Aorta (tissue), 5 donors: ENCODE measurements around the gene OR4N5. TPM values are rescaled to one million over a fixed set of nuclear protein-coding genes. Genes with fewer than 3 reads are reported as not detected.
"Not testable (repeated sequence)": the region's sequence is repeated elsewhere in the genome, so short reads cannot be mapped to it uniquely, and the experiment has no call there.

Source experiments
- ATAC-seq: fragments of 200-7000 bp; cut with Tn5 transposase; one replicate; pipeline ENCODE4 v1.9.1; 2022; ENCODE audit warnings: moderate library complexity; ENCODE audit not compliant: low FRiP score
- DNase-seq, 2 donors: peaks; one replicate each; pipeline ENCODE4 v3.0.0-alpha.2; 2020
- H3K27ac ChIP-seq, 2 donors: one replicate each; pipeline ENCODE4 v1.5.1; 2013; ENCODE audit warnings: low read length in 2 of 2, mild to moderate bottlenecking in 2 of 2, moderate library complexity in 2 of 2, control low read depth in 1 of 2, inconsistent platforms in 1 of 2, low read depth in 1 of 2
- H3K27me3 ChIP-seq, 2 donors: one replicate each; pipeline ENCODE4 v1.6.1; 2013; ENCODE audit warnings: control low read depth in 1 of 2, low read length in 1 of 2, mild to moderate bottlenecking in 1 of 2, moderate library complexity in 1 of 2; ENCODE audit not compliant: insufficient read depth in 2 of 2, control insufficient read depth in 1 of 2
- H3K36me3 ChIP-seq, 2 donors: one replicate each; pipeline ENCODE4 v1.6.1; 2013; ENCODE audit warnings: control low read depth in 1 of 2, low read length in 1 of 2, mild to moderate bottlenecking in 1 of 2; ENCODE audit not compliant: insufficient read depth in 2 of 2, control insufficient read depth in 1 of 2
- H3K4me1 ChIP-seq, 2 donors: one replicate each; pipeline ENCODE4 v1.6.1; 2013; ENCODE audit warnings: low read length in 2 of 2, control low read depth in 1 of 2, mild to moderate bottlenecking in 1 of 2, moderate library complexity in 1 of 2; ENCODE audit not compliant: insufficient read depth in 2 of 2, control insufficient read depth in 1 of 2
- H3K4me3 ChIP-seq, 2 donors: one replicate each; pipeline ENCODE4 v1.5.1; 2013; ENCODE audit warnings: low read length in 2 of 2, control low read depth in 1 of 2, mild to moderate bottlenecking in 1 of 2
- H3K9me3 ChIP-seq: one replicate; pipeline ENCODE4 v1.6.1; 2013; ENCODE audit warnings: mild to moderate bottlenecking, low read length; ENCODE audit not compliant: control insufficient read depth
- WGBS, 2 donors: extraction: QIAGEN DNeasy Blood & Tissue Kit; methylation state at CpG; one replicate each; pipeline ENCODE4 v1.1.7; 2013; 5-methylcytosine and 5-hydroxymethylcytosine counted together
- intact Hi-C, 2 donors: fragments of 100-400 bp; cut with DNase I; formaldehyde crosslinking; loops; one replicate each; pipeline versions ENCODE4 v1.14.2 to v1.15.0; 2022
- long read RNA-seq, 2 donors: library from polyadenylated mRNA; unstranded; transcript quantifications; one replicate each; pipeline ENCODE4 v2.0.0, GENCODE V29; 2020 to 2021
- polyA plus RNA-seq, 2 donors: library from polyadenylated mRNA; stranded (reverse); fragments of 200-250 nt; gene quantifications; one replicate each; pipeline ENCODE4 v1.2.3, GENCODE V29; 2013
- total RNA-seq, 2 donors: library from RNA; stranded (reverse); fragmentation: NEBNext Ultra II Directional; extraction: Animal tissue kit (Norgen Biotek cat#: 25700); gene quantifications; one replicate each; pipeline ENCODE4 v1.2.1, GENCODE V29; 2021
- donor health status: healthy with polysubstance abuse.
- donor health status: Bipolar disorder and iron deficiency.
- donor health status: DM: no; HTN: no; CAD: no.
- donor health status: DM: no; HTN: no; CAD: no.
- donor health status: DM: yes; HTN: yes; CAD: no.

Gene OR4N5
- total RNA-seq (not detected), polyA plus RNA-seq (not detected)
- long read RNA-seq, donor 1: 0 reads
- long read RNA-seq, donor 2: 0 reads

GRCh38 chr14:20138520-20138919, at the start of gene OR4N5:
Gene OR4N5 (plus strand): TSS chr14:20138820. CDS start chr14:20143736, 4,916 bp downstream.
- no peaks in the 10 kb centered on the region for H3K36me3 ChIP-seq
- WGBS, 2 donors: 78 to 82% methylated on average over 2 of the region's 2 CpGs
- no peaks in the 10 kb centered on the region for H3K4me1 ChIP-seq
- ATAC-seq (no peak), DNase-seq (no peak)
- H3K27me3 ChIP-seq: no peaks in the 10 kb centered on the region
- intact Hi-C loops: no loop called here
- no peaks in the 10 kb centered on the region for H3K9me3 ChIP-seq
- no peak within 1 kb of the TSS for H3K27ac ChIP-seq
- H3K4me3 ChIP-seq: no peak within 1 kb of the TSS

- Histone ChIP-seq H3K27ac (no peak overlapping the region), H3K9me3 (no peaks in the 10 kb centered on the region), H3K4me3 (no peak overlapping the region), H3K4me1 (no peaks in the 10 kb centered on the region), H3K36me3 (no peaks in the 10 kb centered on the region), H3K27me3 (no peaks in the 10 kb centered on the region)
- no peak for ATAC-seq
- WGBS, 2 donors: 16 to 35% methylated on average over 4 of the region's 4 CpGs
- DNase-seq: no peak
- intact Hi-C loops: no loop called here
Observed at GRCh38 chr14:20092050-20092449, 46.6 kb upstream of the OR4N5 start.

GRCh38 chr14:20093442-20093841, 45.2 kb upstream of the OR4N5 start:
- no peaks in the 10 kb centered on the region for H3K4me1 ChIP-seq
- H3K9me3 ChIP-seq: no peaks in the 10 kb centered on the region
- H3K36me3 ChIP-seq: no peaks in the 10 kb centered on the region
- DNase-seq (no peak), ATAC-seq (no peak)
- no peaks in the 10 kb centered on the region for H3K27me3 ChIP-seq
- H3K4me3 ChIP-seq: no peak overlapping the region
- WGBS, 2 donors: 21 to 25% methylated on average over 4 of the region's 4 CpGs
- intact Hi-C loops: no loop called here
- H3K27ac ChIP-seq: no peak overlapping the region

- H3K9me3 ChIP-seq, intact Hi-C loops, ATAC-seq, H3K4me3 ChIP-seq, H3K27ac ChIP-seq, H3K36me3 ChIP-seq, H3K4me1 ChIP-seq, H3K27me3 ChIP-seq: not testable (repeated sequence)
- 78 to 85% methylated on average over 23 to 32 of the region's 32 CpGs for WGBS, 2 donors
- peak in 1 of 2 donors; percentile 57 for DNase-seq
Observed at GRCh38 chr14:20098926-20099770, 39.5 kb upstream of the OR4N5 start.

- intact Hi-C loops: no loop called here
- 43 to 53% methylated on average over 3 of the region's 3 CpGs for WGBS, 2 donors
- no peaks in the 10 kb centered on the region for H3K9me3 ChIP-seq
- DNase-seq (no peak), ATAC-seq (no peak)
- H3K27me3 ChIP-seq: no peaks in the 10 kb centered on the region
- no peak within 1 kb of the TSS for H3K27ac ChIP-seq
- H3K4me3 ChIP-seq: no peak within 1 kb of the TSS
- no peaks in the 10 kb centered on the region for H3K36me3 ChIP-seq
- no peaks in the 10 kb centered on the region for H3K4me1 ChIP-seq
Observed at GRCh38 chr14:20110438-20110837, 28.2 kb upstream of the OR4N5 start, which contains the start of gene OR4K17. Gene OR4K17 (plus strand): TSS chr14:20110739. CDS start chr14:20117500, 6,761 bp downstream.

- no peaks in the 10 kb centered on the region for H3K27me3 ChIP-seq
- no peaks in the 10 kb centered on the region for H3K9me3 ChIP-seq
- DNase-seq: no peak
- H3K27ac ChIP-seq: no peak overlapping the region
- no peaks in the 10 kb centered on the region for H3K4me1 ChIP-seq
- intact Hi-C loops: no loop called here
- 70 to 73% methylated on average over 3 of the region's 3 CpGs for WGBS, 2 donors
- no peaks in the 10 kb centered on the region for H3K36me3 ChIP-seq
- no peak overlapping the region for H3K4me3 ChIP-seq
- ATAC-seq: no peak
Observed at GRCh38 chr14:20112321-20112720, 26.3 kb upstream of the OR4N5 start.

GRCh38 chr14:20116748-20117147, 21.9 kb upstream of the OR4N5 start:
- ATAC-seq (no peak), DNase-seq (no peak)
- Histone ChIP-seq H3K9me3 (peaks cover 7% of the 10 kb centered on the region), H3K4me1 (no peaks in the 10 kb centered on the region), H3K36me3 (no peaks in the 10 kb centered on the region), H3K27me3 (no peaks in the 10 kb centered on the region), H3K27ac (no peak overlapping the region), H3K4me3 (no peak overlapping the region)
- WGBS, 2 donors: 49 to 52% methylated on average over 1 of the region's 1 CpG
- intact Hi-C loops: no loop called here

- H3K4me1 ChIP-seq: no peaks in the 10 kb centered on the region
- 73% methylated on average over 5 of the region's 5 CpGs for WGBS, 2 donors
- no peaks in the 10 kb centered on the region for H3K36me3 ChIP-seq
- intact Hi-C loops: no loop called here
- no peak overlapping the region for H3K4me3 ChIP-seq
- DNase-seq (no peak), ATAC-seq (no peak)
- H3K27me3 ChIP-seq: no peaks in the 10 kb centered on the region
- H3K27ac ChIP-seq: no peak overlapping the region
- peaks cover 7% of the 10 kb centered on the region for H3K9me3 ChIP-seq
Observed at GRCh38 chr14:20118795-20119194, 19.8 kb upstream of the OR4N5 start.

- ATAC-seq (no peak), DNase-seq (no peak)
- Histone ChIP-seq H3K4me1 (no peaks in the 10 kb centered on the region), H3K9me3 (peaks cover 1% of the 10 kb centered on the region), H3K27me3 (no peaks in the 10 kb centered on the region), H3K27ac (no peak overlapping the region), H3K4me3 (no peak overlapping the region), H3K36me3 (no peaks in the 10 kb centered on the region)
- 20 to 25% methylated on average over 7 of the region's 7 CpGs for WGBS, 2 donors
- intact Hi-C loops: no loop called here
Observed at GRCh38 chr14:20143911-20144310, 5.3 kb downstream of the OR4N5 start.
